SU-DHL-6 (cell line): ENCODE measurements around the gene ALOXE3.

Experiments
- H2AFZ ChIP-seq: fragments of 200-600 bp; sonication (generic); 2 replicates; pipeline ENCODE4 v1.6.1; 2014; ENCODE audit warnings: low read depth, mild to moderate bottlenecking, moderate library complexity, mixed read lengths, antibody characterized with exemption, low read length; ENCODE audit not compliant: severe bottlenecking
- H3F3A ChIP-seq: fragments of 200-600 bp; shearing (Covaris generic); 2 replicates; pipeline ENCODE4 v1.6.0; 2016; ENCODE audit warnings: antibody characterized with exemption, mild to moderate bottlenecking; ENCODE audit not compliant: insufficient read depth
- H3K27ac ChIP-seq: fragments of 200-600 bp; sonication (generic); 2 replicates; pipeline ENCODE4 v1.5.1; 2016; ENCODE audit warnings: low read depth, mild to moderate bottlenecking, low read length, moderate library complexity, mixed read lengths
- H3K27me3 ChIP-seq: fragments of 200-600 bp; sonication (generic), shearing (Covaris generic); 2 replicates; pipeline ENCODE4 v1.6.0; 2014; ENCODE audit warnings: mild to moderate bottlenecking, low read length
- H3K36me3 ChIP-seq: fragments of 200-600 bp; sonication (generic); 2 replicates; pipeline ENCODE4 v1.6.1; 2014; ENCODE audit warnings: mild to moderate bottlenecking, low read length, mixed read lengths
- H3K4me2 ChIP-seq: fragments of 300-600, 200-600 bp; shearing (Covaris generic), sonication (generic); 2 replicates; pipeline ENCODE4 v1.6.0; 2014; ENCODE audit warnings: low read length, low read depth, mild to moderate bottlenecking; ENCODE audit not compliant: poor library complexity, severe bottlenecking
- H3K4me3 ChIP-seq: fragments of 200-600 bp; sonication (generic); 2 replicates; pipeline ENCODE4 v1.5.1; 2014; ENCODE audit warnings: antibody characterized with exemption, low read length, mild to moderate bottlenecking, mixed read lengths; ENCODE audit not compliant: insufficient read depth, poor library complexity, severe bottlenecking
- H3K79me2 ChIP-seq: fragments of 200-600 bp; sonication (generic); 2 replicates; pipeline ENCODE4 v1.6.1; 2014; ENCODE audit warnings: mild to moderate bottlenecking, low read length, moderate library complexity; ENCODE audit not compliant: insufficient read depth
- H3K9ac ChIP-seq: fragments of 200-600 bp; sonication (generic); 2 replicates; pipeline ENCODE4 v1.7.0; 2014; ENCODE audit warnings: mild to moderate bottlenecking, low read length
- H3K9me2 ChIP-seq: fragments of 200-600 bp; sonication (generic); replicated peaks from 2 replicates; pipeline ENCODE4 v1.6.1; 2014; ENCODE audit warnings: low read length; ENCODE audit not compliant: insufficient read depth
- H3K9me3 ChIP-seq: fragments of 200-600 bp; sonication (generic); 2 replicates; pipeline ENCODE4 v1.6.1; 2014; ENCODE audit warnings: low read length, mixed read lengths; ENCODE audit not compliant: insufficient read depth
- H4K20me1 ChIP-seq: fragments of 200-600 bp; sonication (generic); 2 replicates; pipeline ENCODE4 v1.6.1; 2014; ENCODE audit warnings: low read depth, mild to moderate bottlenecking, antibody characterized with exemption, low read length, moderate library complexity, mixed read lengths
- CTCF ChIP-seq: fragments of 200-600 bp; sonication (generic); IDR thresholded peaks from one replicate; pipeline ENCODE4 v1.5.1; 2017; ENCODE audit warnings: antibody characterized with exemption, mild to moderate bottlenecking, low read length, moderate library complexity; ENCODE audit not compliant: insufficient read depth, poor library complexity, severe bottlenecking
- EZH2phosphoT487 ChIP-seq: fragments of 200-600 bp; sonication (generic), shearing (Covaris generic); conservative IDR thresholded peaks from 2 replicates; pipeline ENCODE4 v1.6.1; 2018; ENCODE audit warnings: mild to moderate bottlenecking, antibody characterized with exemption, low read length, moderate library complexity, mixed read lengths

The ALOXE3 gene

GRCh38 chr17:8144401-8145231, 26.3 kb upstream of the ALOXE3 start:
- Histone ChIP-seq H3K9me3 (no peaks in the 10 kb centered on the region), H3K4me2 (no peak overlapping the region), H3K9me2 (no peaks in the 10 kb centered on the region), H4K20me1 (no peaks in the 10 kb centered on the region), H3K9ac (no peak overlapping the region), H3K4me3 (no peak overlapping the region), H3F3A (0 out of 2 replicates have a peak, but pooled peaks cover 1% of the 10 kb centered on the region), H2AFZ (no peak overlapping the region), H3K79me2 (no peaks in the 10 kb centered on the region), H3K36me3 (no peaks in the 10 kb centered on the region), H3K27ac (no peak overlapping the region), H3K27me3 (no peaks in the 10 kb centered on the region)
- no peak for TF ChIP-seq CTCF
- TF ChIP-seq EZH2phosphoT487: no peak

GRCh38 chr17:8143581-8144400, 25.5 kb upstream of the ALOXE3 start:
- Histone ChIP-seq H2AFZ (no peak overlapping the region), H3K9me2 (no peaks in the 10 kb centered on the region), H3K36me3 (no peaks in the 10 kb centered on the region), H3K4me3 (no peak overlapping the region), H4K20me1 (no peaks in the 10 kb centered on the region), H3K79me2 (no peaks in the 10 kb centered on the region), H3K9me3 (no peaks in the 10 kb centered on the region), H3K9ac (no peak overlapping the region), H3K27me3 (no peaks in the 10 kb centered on the region), H3K27ac (no peak overlapping the region), H3K4me2 (no peak overlapping the region), H3F3A (peaks cover 4% of the 10 kb centered on the region; the same call in 1 of the 2 replicates)
- no peak for TF ChIP-seq EZH2phosphoT487
- no peak for TF ChIP-seq CTCF

- H3K9me3 ChIP-seq: no peaks in the 10 kb centered on the region
- no peaks in the 10 kb centered on the region for H3K9me2 ChIP-seq
- H4K20me1 ChIP-seq: no peaks in the 10 kb centered on the region
- H3K79me2 ChIP-seq: no peaks in the 10 kb centered on the region
- no peak overlapping the region for H3K4me3 ChIP-seq
- no peaks in the 10 kb centered on the region for H3K27me3 ChIP-seq
- H3K27ac ChIP-seq: no peak overlapping the region
- H2AFZ ChIP-seq: no peak overlapping the region
- H3K9ac ChIP-seq: no peak overlapping the region
- H3K4me2 ChIP-seq: no peak overlapping the region
- H3K36me3 ChIP-seq: no peaks in the 10 kb centered on the region
- peaks cover 4% of the 10 kb centered on the region; the same call in 1 of the 2 replicates for H3F3A ChIP-seq
- TF ChIP-seq EZH2phosphoT487: no peak
- no peak for TF ChIP-seq CTCF
These were observed 24.7 kb upstream of the ALOXE3 start for GRCh38 chr17:8142887-8143580.
